Mesenchymal stem cell (in vitro differentiated cells and primary cell): ENCODE results near the gene CFAP206.
A peak's percentile ranks its signal among the peaks of the same experiment; 100 is the strongest.

Experiments used
- DNase-seq: peaks from one replicate; pipeline ENCODE4 v3.0.0-alpha.2; 2013
- H2AFZ ChIP-seq: one replicate; pipeline ENCODE4 v1.6.1; 2013; ENCODE audit warnings: low read depth, mild to moderate bottlenecking, control low read depth, inconsistent platforms, low read length, moderate library complexity
- H2AK5ac ChIP-seq: 2 replicates; pipeline ENCODE4 v1.6.1; 2013; ENCODE audit warnings: low read length, moderate library complexity, mild to moderate bottlenecking, inconsistent platforms; ENCODE audit not compliant: severe bottlenecking
- H2BK120ac ChIP-seq: one replicate; pipeline ENCODE4 v1.6.1; 2013; ENCODE audit warnings: low read depth, mild to moderate bottlenecking, inconsistent platforms, low read length, moderate library complexity
- H2BK12ac ChIP-seq, 2 experiments: one replicate each; pipeline ENCODE4 v1.6.1; 2013; ENCODE audit warnings: inconsistent platforms in 2 of 2, low read length in 2 of 2, mild to moderate bottlenecking in 2 of 2, moderate library complexity in 2 of 2, control low read depth in 1 of 2
- H2BK15ac ChIP-seq: one replicate; pipeline ENCODE4 v1.6.1; 2013; ENCODE audit warnings: mild to moderate bottlenecking, low read depth, inconsistent platforms; ENCODE audit not compliant: poor library complexity, severe bottlenecking
- H2BK5ac ChIP-seq: 2 replicates; pipeline ENCODE4 v1.6.1; 2013; ENCODE audit warnings: low read depth, mild to moderate bottlenecking, low read length, control low read depth, inconsistent platforms; ENCODE audit not compliant: poor library complexity, severe bottlenecking
- H3K14ac ChIP-seq, 2 experiments: one replicate each; pipeline ENCODE4 v1.6.1; 2013; ENCODE audit warnings: inconsistent platforms in 2 of 2, low read length in 2 of 2, control low read depth in 1 of 2, mild to moderate bottlenecking in 1 of 2, moderate library complexity in 1 of 2
- H3K18ac ChIP-seq, 2 experiments: one replicate each; pipeline ENCODE4 v1.6.1; 2013; ENCODE audit warnings: inconsistent platforms in 2 of 2, low read length in 2 of 2, control low read depth in 1 of 2, low read depth in 1 of 2, mild to moderate bottlenecking in 1 of 2
- H3K23ac ChIP-seq, 2 experiments: one replicate each; pipeline ENCODE4 v1.6.1; 2013; ENCODE audit warnings: inconsistent platforms in 2 of 2, low read length in 2 of 2, mild to moderate bottlenecking in 2 of 2, moderate library complexity in 2 of 2, control low read depth in 1 of 2
- H3K27ac ChIP-seq: 2 replicates; pipeline ENCODE4 v1.5.1; 2013; ENCODE audit warnings: mild to moderate bottlenecking, moderate library complexity, low read length, control low read depth, inconsistent platforms; ENCODE audit not compliant: poor library complexity, severe bottlenecking
- H3K27me3 ChIP-seq, 2 experiments: 2 replicates each; pipeline versions ENCODE4 v1.6.1 to v1.7.0; 2013; ENCODE audit warnings: low read length in 2 of 2, mild to moderate bottlenecking in 2 of 2, moderate library complexity in 2 of 2, control low read depth in 1 of 2, inconsistent platforms in 1 of 2; ENCODE audit not compliant: control insufficient read depth in 1 of 2, insufficient read depth in 1 of 2
- H3K36me3 ChIP-seq, 2 experiments: 2 replicates each; pipeline versions ENCODE4 v1.6.1 to v1.7.0; 2013; ENCODE audit warnings: low read length in 2 of 2, control low read depth in 1 of 2, inconsistent platforms in 1 of 2, low read depth in 1 of 2, mild to moderate bottlenecking in 1 of 2; ENCODE audit not compliant: insufficient read depth in 2 of 2, control insufficient read depth in 1 of 2
- H3K4ac ChIP-seq, 2 experiments: one replicate each; pipeline ENCODE4 v1.6.1; 2013; ENCODE audit warnings: inconsistent platforms in 2 of 2, low read length in 2 of 2, mild to moderate bottlenecking in 2 of 2, moderate library complexity in 2 of 2, control low read depth in 1 of 2, low read depth in 1 of 2
- H3K4me1 ChIP-seq: 2 replicates; pipeline ENCODE4 v1.6.1; 2013; ENCODE audit warnings: low read depth, low read length, control low read depth; ENCODE audit not compliant: control insufficient read depth, insufficient read depth
- H3K4me2 ChIP-seq: 2 replicates; pipeline ENCODE4 v1.6.1; 2013; ENCODE audit warnings: low read length, mild to moderate bottlenecking, inconsistent platforms; ENCODE audit not compliant: poor library complexity, severe bottlenecking
- H3K4me3 ChIP-seq, 2 experiments: 2 replicates each; pipeline versions ENCODE4 v1.5.1 to v1.7.0; 2013; ENCODE audit warnings: low read length in 2 of 2, mild to moderate bottlenecking in 2 of 2, control low read depth in 1 of 2, low read depth in 1 of 2; ENCODE audit not compliant: insufficient read depth in 1 of 2
- H3K79me1 ChIP-seq: replicated peaks from 2 replicates; pipeline ENCODE4 v1.6.1; 2013; ENCODE audit warnings: mild to moderate bottlenecking, control low read depth, low read length, inconsistent platforms; ENCODE audit not compliant: poor library complexity, severe bottlenecking
- H3K9ac ChIP-seq: 2 replicates; pipeline ENCODE4 v1.7.0; 2013; ENCODE audit warnings: mild to moderate bottlenecking, low read length, moderate library complexity
- H3K9me3 ChIP-seq: 2 replicates; pipeline ENCODE4 v1.7.0; 2013; ENCODE audit warnings: mild to moderate bottlenecking, low read length; ENCODE audit not compliant: control insufficient read depth
- H4K8ac ChIP-seq: one replicate; pipeline ENCODE4 v1.6.1; 2013; ENCODE audit warnings: inconsistent platforms, mild to moderate bottlenecking, low read length, moderate library complexity
- H4K91ac ChIP-seq: one replicate; pipeline ENCODE4 v1.6.1; 2013; ENCODE audit warnings: mild to moderate bottlenecking, low read length, inconsistent platforms
- WGBS: methylation state at CpG from one replicate; pipeline ENCODE4 v1.1.7; 2013; ENCODE audit warnings: mixed read lengths; 5-methylcytosine and 5-hydroxymethylcytosine counted together

CFAP206 gene

DNA sequence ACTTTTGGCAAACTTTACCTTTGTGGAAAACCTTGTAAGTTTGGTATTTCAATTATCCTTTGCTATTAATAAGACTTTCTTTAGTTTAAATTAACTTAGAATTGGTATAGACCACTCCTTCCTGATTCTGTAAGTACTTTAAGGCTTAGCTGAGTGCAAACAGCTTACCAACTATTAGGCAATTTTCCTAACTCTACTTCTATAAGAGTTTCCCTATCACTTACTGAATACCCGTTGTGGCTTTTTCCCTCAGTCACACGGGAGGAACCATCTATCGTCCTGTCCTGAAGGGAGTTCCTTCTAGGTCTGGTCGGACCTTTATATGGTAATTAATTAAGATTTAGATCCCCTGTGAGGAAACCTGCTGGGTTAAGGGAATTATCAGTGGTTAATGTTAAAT lies 74.6 kb downstream of the CFAP206 start:
- H2BK12ac ChIP-seq, result no peak overlapping the region
- H3K27me3 ChIP-seq, result no peaks in the 10 kb centered on the region
- H3K4me2 ChIP-seq, result no peak overlapping the region
- no peak overlapping the region for H3K9ac ChIP-seq
- H3K4me1 ChIP-seq, result peaks cover 5% of the 10 kb centered on the region
- H3K14ac ChIP-seq, result no peak overlapping the region
- no peak overlapping the region for H2AK5ac ChIP-seq
- no peak overlapping the region for H3K23ac ChIP-seq
- H2AFZ ChIP-seq, result no peak overlapping the region
- no peak overlapping the region for H3K27ac ChIP-seq
- no peak overlapping the region for H2BK120ac ChIP-seq
- H3K79me1 ChIP-seq, result peaks cover 12% of the 10 kb centered on the region
- peaks cover 0 to 34% of the 10 kb centered on the region in 2 experiments for H3K36me3 ChIP-seq
- 98% methylated on average over 4 of the region's 4 CpGs for WGBS
- H3K4me3 ChIP-seq, result no peak overlapping the region
- no peak overlapping the region for H3K4ac ChIP-seq
- H2BK15ac ChIP-seq, result no peak overlapping the region
- no peak overlapping the region for H4K91ac ChIP-seq
- no peak overlapping the region for H4K8ac ChIP-seq
- no peak for DNase-seq
- H3K18ac ChIP-seq, result no peak overlapping the region
- peaks cover 7% of the 10 kb centered on the region for H3K9me3 ChIP-seq
- no peak overlapping the region for H2BK5ac ChIP-seq

DNA sequence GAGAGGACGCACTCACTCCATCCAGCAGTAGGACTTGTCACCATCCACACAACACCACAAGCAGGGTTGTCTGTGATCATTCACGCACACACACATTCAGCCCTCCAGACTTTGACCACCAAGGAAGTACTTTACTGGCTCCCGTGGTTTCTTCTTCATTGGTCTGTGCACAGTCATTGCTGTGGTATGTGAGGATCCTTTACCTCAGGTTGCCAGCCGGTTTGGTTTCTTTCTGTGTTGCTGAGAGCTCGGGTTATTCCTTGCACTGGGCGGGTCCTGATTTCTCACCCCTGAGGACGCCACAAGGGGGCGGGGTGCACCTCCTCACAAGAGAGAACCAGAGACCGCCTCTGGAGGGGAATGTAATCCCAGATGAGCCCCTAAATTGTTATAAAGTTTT lies 76.2 kb downstream of the CFAP206 start:
- Histone ChIP-seq H3K27me3 (no peaks in the 10 kb centered on the region), H3K14ac (no peak overlapping the region), H2BK12ac (no peak overlapping the region), H4K8ac (no peak overlapping the region), H2BK5ac (no peak overlapping the region), H2BK15ac (no peak overlapping the region), H3K23ac (no peak overlapping the region), H3K4me1 (peaks cover 5% of the 10 kb centered on the region), H4K91ac (no peak overlapping the region), H2BK120ac (no peak overlapping the region), H3K27ac (peak overlapping the region; percentile 65), H3K36me3 (peaks cover 0 to 26% of the 10 kb centered on the region in 2 experiments), H3K18ac (peak overlapping the region in 1 of 2 experiments; percentile 43), H2AFZ (no peak overlapping the region), H3K4ac (no peak overlapping the region), H3K4me3 (no peak overlapping the region), H3K9me3 (peaks cover 7% of the 10 kb centered on the region), H2AK5ac (no peak overlapping the region), H3K79me1 (peaks cover 7% of the 10 kb centered on the region), H3K4me2 (no peak overlapping the region), H3K9ac (no peak overlapping the region)
- DNase-seq, result peak; percentile 71
- 52% methylated on average over 8 of the region's 9 CpGs for WGBS

DNA sequence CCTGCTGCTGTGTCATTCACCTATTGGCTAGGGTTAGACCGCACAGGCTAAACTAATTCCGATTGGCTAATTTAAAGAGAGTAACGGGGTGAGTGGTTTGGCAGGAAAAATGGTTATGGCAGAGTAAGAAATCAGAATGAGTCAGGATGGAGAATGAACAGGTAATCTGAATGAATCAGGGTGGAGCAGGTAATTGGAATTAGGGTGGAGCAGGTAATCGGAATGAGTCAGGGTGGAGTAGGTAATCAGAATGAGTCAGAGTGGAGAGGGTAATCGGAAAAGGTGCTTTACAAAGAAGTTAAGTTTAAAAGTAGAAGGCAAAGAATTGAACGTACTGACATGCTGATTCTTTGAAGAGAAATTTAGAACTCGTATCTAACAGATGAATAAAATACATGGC lies 76.7 kb downstream of the CFAP206 start:
- Histone ChIP-seq H3K4me2 (no peak overlapping the region), H3K36me3 (peaks cover 4 to 23% of the 10 kb centered on the region in 2 experiments), H3K4ac (no peak overlapping the region), H2BK120ac (no peak overlapping the region), H3K4me1 (peaks cover 6% of the 10 kb centered on the region), H3K4me3 (no peak overlapping the region), H2AK5ac (no peak overlapping the region), H2AFZ (no peak overlapping the region), H3K23ac (no peak overlapping the region), H4K91ac (no peak overlapping the region), H3K9ac (no peak overlapping the region), H2BK12ac (no peak overlapping the region), H4K8ac (no peak overlapping the region), H3K9me3 (peaks cover 7% of the 10 kb centered on the region), H3K27ac (no peak overlapping the region), H2BK15ac (no peak overlapping the region), H2BK5ac (no peak overlapping the region), H3K18ac (no peak overlapping the region), H3K14ac (no peak overlapping the region), H3K79me1 (peaks cover 8% of the 10 kb centered on the region), H3K27me3 (no peaks in the 10 kb centered on the region)
- 97% methylated on average over 7 of the region's 7 CpGs for WGBS
- DNase-seq, result no peak

DNA sequence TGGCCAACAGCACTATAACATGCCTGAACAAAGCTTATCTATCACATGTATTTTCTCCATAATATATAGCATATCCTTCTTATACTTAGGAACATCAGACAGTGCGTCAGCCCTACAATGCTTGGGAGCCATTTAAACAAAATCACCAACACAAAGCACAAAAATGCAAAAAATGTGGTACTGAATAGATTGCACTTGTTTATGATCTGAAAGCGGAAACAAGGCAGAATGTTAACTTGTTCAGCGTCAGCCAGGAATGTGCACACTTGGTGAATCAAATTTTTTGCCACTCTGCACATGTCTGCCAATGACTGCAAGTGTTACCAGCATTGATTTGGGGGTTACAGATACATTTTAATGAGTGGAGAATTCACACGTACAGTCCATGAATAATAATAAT lies 79.8 kb downstream of the CFAP206 start:
- Histone ChIP-seq H3K27me3 (no peaks in the 10 kb centered on the region), H3K4ac (no peak overlapping the region), H2BK12ac (no peak overlapping the region), H3K23ac (no peak overlapping the region), H4K91ac (no peak overlapping the region), H3K18ac (no peak overlapping the region), H3K4me1 (peaks cover 6% of the 10 kb centered on the region), H3K14ac (no peak overlapping the region), H2BK15ac (no peak overlapping the region), H3K4me3 (no peak overlapping the region), H3K27ac (no peak overlapping the region), H2BK120ac (no peak overlapping the region), H2AFZ (no peak overlapping the region), H4K8ac (no peak overlapping the region), H3K9ac (no peak overlapping the region), H3K36me3 (peaks cover 4 to 27% of the 10 kb centered on the region in 2 experiments), H3K4me2 (no peak overlapping the region), H3K9me3 (peaks cover 7% of the 10 kb centered on the region), H3K79me1 (peaks cover 10% of the 10 kb centered on the region), H2AK5ac (no peak overlapping the region), H2BK5ac (no peak overlapping the region)
- WGBS, result 80% methylated on average over 4 of the region's 4 CpGs
- DNase-seq, result peak; percentile 9
